SIG-M5 treated with dmso at 0.1 percent for 504 hours (cell line): ENCODE measurements around the gene FAM124B.

ENCODE experiments used
- DNase-seq: peaks from one replicate; lab custom pipeline; 2025; ENCODE audit not compliant: unreplicated experiment; lab: John Stamatoyannopoulos, UW

The FAM124B gene

DNA sequence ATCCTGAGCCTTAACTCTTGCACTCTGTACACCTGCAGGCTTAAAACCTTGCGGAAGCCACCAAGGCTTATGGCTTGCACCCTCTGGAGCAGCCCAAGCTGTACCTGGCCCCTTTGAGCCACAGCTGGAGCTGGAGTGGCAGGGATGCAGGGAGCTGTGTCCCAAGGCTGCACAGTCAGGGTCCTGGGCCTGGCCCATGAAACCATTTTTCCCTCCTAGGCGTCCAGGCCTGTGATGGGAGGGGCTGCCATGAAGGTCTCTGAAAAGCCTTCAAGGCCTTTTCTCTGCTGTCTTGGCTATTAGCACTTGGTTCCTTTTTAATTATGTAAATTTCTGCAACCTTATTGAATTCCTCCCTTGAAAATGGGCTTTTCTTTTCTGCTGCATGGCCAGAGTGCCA lies 56.4 kb downstream of the FAM124B start:
- no peak for DNase-seq

DNA sequence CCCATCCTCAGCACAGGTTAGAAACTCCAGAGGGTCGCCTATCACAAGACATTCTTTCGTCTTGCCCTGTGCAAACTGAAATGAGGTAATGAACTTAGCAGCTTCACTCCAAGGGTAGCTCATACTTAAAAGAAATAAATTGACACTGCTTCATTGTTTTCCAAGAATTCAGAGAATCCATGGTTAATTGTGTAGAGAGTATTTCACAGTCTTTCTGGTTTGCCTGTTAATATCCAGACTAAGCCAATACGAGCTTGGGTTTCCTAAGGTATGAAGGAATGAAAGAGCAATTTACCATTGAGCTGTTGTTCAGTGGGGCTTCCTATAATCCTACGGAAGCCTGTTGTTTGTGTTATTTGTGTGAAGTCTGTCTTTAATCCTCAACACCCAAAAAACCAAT lies 58.7 kb downstream of the FAM124B start:
- DNase-seq = no peak

DNA sequence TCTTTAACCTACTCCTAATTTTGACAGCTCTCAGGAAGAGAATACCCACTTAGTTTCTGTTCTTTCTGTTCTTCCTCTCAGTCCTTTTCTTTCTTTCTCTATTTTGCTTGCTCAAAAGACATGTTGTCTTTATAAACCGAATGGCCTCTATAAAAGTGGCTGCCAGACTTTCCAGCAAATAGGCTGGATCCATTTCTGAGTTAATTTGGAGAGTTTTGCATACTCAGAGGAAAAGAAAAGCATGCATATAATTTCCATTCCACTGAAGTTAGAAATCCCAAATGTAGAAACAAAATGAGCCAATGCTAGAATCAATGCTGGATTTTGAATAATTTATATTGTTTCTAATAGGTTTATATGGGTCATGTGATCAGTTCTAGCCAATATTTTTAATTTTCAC lies 65.9 kb downstream of the FAM124B start:
- no peak for DNase-seq

DNA sequence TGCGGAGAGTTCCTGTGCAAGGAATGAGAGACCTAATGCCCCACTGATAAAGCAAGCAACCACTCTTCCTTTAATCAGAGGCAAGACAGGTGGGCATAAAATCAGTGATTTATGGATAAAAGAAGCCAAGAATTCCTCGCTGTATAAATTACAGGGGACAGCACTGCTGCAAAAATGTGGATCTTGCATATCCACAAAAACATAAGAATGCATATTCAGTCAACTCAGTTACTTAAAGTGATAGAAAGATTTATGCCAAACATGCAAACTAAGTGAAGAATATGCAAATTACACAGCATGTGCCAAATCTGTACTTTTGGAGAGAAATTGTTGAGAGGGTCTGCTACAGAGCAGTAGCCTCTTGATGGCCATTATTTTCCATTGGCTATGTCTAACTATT lies 67.2 kb downstream of the FAM124B start:
- DNase-seq = no peak

DNA sequence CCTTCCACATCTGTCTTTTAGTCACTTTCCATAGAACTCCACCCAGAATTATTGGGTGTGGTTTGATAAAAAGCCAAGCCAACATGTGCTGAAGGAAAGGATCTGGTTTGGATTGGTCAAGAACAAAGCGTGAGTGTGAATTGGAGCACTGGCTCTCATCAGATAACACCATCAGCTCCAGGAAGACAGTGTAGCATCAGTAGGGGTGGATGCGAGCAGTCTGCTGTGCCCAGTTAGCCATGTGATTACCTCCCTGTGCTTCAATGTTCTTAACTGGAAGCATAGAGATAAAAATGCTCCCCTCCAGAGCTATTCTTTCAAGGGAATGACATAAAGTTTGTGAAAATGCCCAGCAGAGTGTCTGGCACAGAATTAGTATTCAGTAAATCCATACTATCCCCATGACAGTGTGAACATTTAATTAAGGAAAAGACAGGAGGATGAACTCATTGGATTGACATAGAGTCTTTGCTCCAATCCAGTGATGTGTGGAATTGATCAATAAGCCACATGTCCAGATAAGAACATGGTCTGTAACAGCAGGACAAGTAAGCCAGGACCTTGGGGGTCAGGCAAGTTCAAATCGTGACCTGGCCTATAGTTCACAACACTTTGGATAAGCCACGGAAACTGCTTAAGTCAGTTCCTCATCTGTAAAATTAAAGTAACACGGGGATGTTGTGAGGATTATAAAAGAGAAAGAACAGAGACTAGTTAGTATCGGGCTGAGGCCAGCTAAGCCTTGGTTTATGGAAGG lies 68.0 kb downstream of the FAM124B start:
- DNase-seq = no peak

DNA sequence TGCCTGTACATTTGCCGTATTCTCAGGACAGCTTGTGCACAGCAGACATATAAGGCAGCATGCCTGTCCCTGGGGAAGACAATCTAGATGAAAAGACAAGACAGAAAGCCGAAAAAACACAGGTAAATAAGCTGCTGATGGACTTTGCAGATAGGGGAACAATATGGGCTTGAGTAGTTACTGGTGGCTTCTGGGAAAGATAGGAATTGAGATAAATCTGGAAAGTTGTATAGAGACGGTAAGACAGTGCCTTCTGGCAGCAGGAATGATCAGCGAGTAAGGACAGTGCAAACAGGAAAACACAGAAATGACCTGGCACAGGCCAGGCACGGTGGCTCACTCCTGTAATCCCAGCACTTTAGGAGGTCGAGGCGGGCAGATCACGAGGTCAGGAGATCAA lies 70.2 kb downstream of the FAM124B start:
- DNase-seq = no peak

DNA sequence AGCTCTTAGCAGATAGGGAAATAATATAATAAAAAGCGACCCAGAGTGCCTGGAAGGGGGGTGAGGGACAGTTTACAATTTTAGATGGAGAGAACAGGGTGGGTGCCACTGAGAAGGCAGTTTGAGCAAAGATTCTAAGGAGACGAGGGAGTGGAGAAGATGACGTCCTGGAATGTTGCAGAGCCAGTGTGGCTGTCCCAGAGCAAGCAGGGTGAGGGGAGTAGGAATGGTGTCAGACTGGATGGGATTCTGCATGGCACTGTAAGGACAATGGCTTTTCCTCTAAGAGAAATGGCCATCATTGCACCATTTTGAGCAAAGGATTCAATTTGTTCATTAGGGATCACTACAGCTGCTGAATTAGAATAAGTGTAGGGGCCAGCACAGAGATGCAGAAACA lies 73.1 kb downstream of the FAM124B start:
- no peak for DNase-seq
